Subcutaneous adipose tissue (tissue), 4 donors: ENCODE measurements around the gene SPDEF. TPM values are rescaled to one million over a fixed set of nuclear protein-coding genes. Genes with fewer than 3 reads are reported as not detected.

ENCODE experiments used
- total RNA-seq, 4 donors: library from RNA; depleted of rRNA; stranded (reverse); fragments of >200 nt; gene quantifications; one replicate each; pipeline ENCODE4 v1.1.0, GENCODE V29; 2016
- TF ChIP-seq, protein P1 (sequence below): fragments of 450-650 bp; IDR thresholded peaks from one replicate; pipeline ENCODE4 v1.5.1; 2016; ENCODE audit warnings: low read depth, mild to moderate bottlenecking, control low read depth, antibody characterized with exemption, moderate library complexity

The SPDEF gene
- total RNA-seq, 4 donors from 2014 or later = 0.22 TPM; not detected in 3

- TF ChIP-seq, protein P1, sequence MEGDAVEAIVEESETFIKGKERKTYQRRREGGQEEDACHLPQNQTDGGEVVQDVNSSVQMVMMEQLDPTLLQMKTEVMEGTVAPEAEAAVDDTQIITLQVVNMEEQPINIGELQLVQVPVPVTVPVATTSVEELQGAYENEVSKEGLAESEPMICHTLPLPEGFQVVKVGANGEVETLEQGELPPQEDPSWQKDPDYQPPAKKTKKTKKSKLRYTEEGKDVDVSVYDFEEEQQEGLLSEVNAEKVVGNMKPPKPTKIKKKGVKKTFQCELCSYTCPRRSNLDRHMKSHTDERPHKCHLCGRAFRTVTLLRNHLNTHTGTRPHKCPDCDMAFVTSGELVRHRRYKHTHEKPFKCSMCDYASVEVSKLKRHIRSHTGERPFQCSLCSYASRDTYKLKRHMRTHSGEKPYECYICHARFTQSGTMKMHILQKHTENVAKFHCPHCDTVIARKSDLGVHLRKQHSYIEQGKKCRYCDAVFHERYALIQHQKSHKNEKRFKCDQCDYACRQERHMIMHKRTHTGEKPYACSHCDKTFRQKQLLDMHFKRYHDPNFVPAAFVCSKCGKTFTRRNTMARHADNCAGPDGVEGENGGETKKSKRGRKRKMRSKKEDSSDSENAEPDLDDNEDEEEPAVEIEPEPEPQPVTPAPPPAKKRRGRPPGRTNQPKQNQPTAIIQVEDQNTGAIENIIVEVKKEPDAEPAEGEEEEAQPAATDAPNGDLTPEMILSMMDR = no peak
Measured at GRCh38 chr6:34519971-34520644, 36.0 kb downstream of the SPDEF start.

- TF ChIP-seq, protein P1 = no peak
Measured at GRCh38 chr6:34518669-34519365, 37.3 kb downstream of the SPDEF start.

DNA sequence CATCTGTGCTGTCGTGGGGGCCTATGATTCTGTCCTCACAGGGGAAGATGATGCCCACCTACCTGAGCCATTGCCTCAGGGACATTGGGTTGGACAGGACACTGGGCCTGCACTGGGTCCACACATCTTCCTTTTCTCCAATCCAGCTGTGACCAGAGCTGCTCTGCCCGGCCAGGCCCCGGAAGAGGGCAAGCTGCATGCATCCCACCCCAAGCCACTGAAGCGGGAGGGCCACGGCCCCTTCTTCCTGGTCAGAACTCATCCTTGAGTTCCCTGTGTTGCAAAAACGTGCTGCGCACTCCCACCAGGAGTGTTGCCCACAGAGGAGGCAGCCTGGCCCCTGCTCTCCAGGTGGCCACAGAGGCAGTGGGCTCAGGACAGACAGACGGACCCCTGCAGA lies 38.2 kb downstream of the SPDEF start:
- TF ChIP-seq, protein P1 = no peak

GRCh38 chr6:34517461-34517881 lies 38.7 kb downstream of the SPDEF start:
- TF ChIP-seq, protein P1 = no peak

GRCh38 chr6:34516391-34517324 lies 39.5 kb downstream of the SPDEF start:
- TF ChIP-seq, protein P1 = no peak

GRCh38 chr6:34515473-34516387 lies 40.4 kb downstream of the SPDEF start:
- TF ChIP-seq, protein P1 = no peak
